ENCODE measurements around the gene ME1. TPM values are rescaled to one million over a fixed set of nuclear protein-coding genes. Genes with fewer than 3 reads are reported as not detected.

Gene ME1
- total and polyA plus RNA-seq, 2 donors (not counting 3 experiments of a cell fraction or from before 2014, with no cell fraction given): 7.3 to 29.3 TPM

- ChIA-PET CTCF (interaction anchor here (1.1 to 1.5 kb wide), 2 partner anchors 33 to 114 kb away, joined by 3 read pairs; partner anchors contain the start of gene DOP1A), POLR2A (no interaction called here)
- peaks cover 5 to 42% of the 10 kb centered on the region in 2 experiments for H3K36me3 ChIP-seq (ENCODE audit: control insufficient read depth in 2 of 2, extremely low read depth in 1 of 2, insufficient read depth in 2 of 2, low read length in 2 of 2)
- intact Hi-C loops (cut with micrococcal nuclease): loop anchor here (2.0 kb wide), 1 partner anchor 13 kb away; no protein-coding TSS in a partner anchor
- no peak overlapping the region for H2AFZ ChIP-seq (ENCODE audit: low read depth, low read length)
- H3K4me3 ChIP-seq (replicated peaks in 1 of 3; ENCODE audit: insufficient read depth in 1 of 3, low read depth in 1 of 3, low read length in 3 of 3): no peak overlapping the region
- H3K9me1 ChIP-seq (replicated peaks; ENCODE audit: control insufficient read depth, extremely low read depth, insufficient read depth, low read length): no peaks in the 10 kb centered on the region
- no peaks in the 10 kb centered on the region for H3K9me3 ChIP-seq (replicated peaks; ENCODE audit: control insufficient read depth, insufficient read depth, low read length)
- no peaks in the 10 kb centered on the region for H4K20me1 ChIP-seq (replicated peaks; ENCODE audit: control insufficient read depth, extremely low read depth, insufficient read depth, low read length)
- no peaks in the 10 kb centered on the region for H3K27me3 ChIP-seq (ENCODE audit: control insufficient read depth in 2 of 2, insufficient read depth in 2 of 2, low read length in 2 of 2)
- H3K4me1 ChIP-seq (ENCODE audit: control insufficient read depth, extremely low read depth, insufficient read depth, low read length): no peaks in the 10 kb centered on the region
- no peak overlapping the region for H3K4me2 ChIP-seq (ENCODE audit: insufficient read depth, low read length)
- dilution Hi-C loops (cut with MboI; ENCODE audit: extremely low pct_ligation_motif_present, low sequenced_read_pairs): no loop called here
- FAIRE-seq: no peak
- DNase-seq (ENCODE audit: low read depth, low spot score): no peak
- H3K79me2 ChIP-seq (ENCODE audit: control insufficient read depth, insufficient read depth, low read length): peaks cover 2% of the 10 kb centered on the region
- TF ChIP-seq MYC (IDR thresholded peaks at IDR 0.05; ENCODE audit: low read depth, low read length): no peak
- no peak for TF ChIP-seq FOS (IDR thresholded peaks at IDR 0.05; ENCODE audit: borderline replicate concordance, insufficient read depth, low read length)
- TF ChIP-seq CTCF (IDR thresholded peaks at IDR 0.05; ENCODE audit: extremely low read depth in 1 of 2, insufficient read depth in 1 of 2, low read depth in 1 of 2, low read length in 2 of 2): no peak
- no peak for TF ChIP-seq POLR2AphosphoS5 (IDR thresholded peaks at IDR 0.05; ENCODE audit: insufficient read depth, low read depth, low read length)
- TF ChIP-seq, protein P1, sequence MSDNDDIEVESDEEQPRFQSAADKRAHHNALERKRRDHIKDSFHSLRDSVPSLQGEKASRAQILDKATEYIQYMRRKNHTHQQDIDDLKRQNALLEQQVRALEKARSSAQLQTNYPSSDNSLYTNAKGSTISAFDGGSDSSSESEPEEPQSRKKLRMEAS (IDR thresholded peaks at IDR 0.05; ENCODE audit: insufficient read depth, insufficient read length): no peak
- no peak for TF ChIP-seq GATA2 (IDR thresholded peaks at IDR 0.05; ENCODE audit: insufficient read depth, insufficient read length, low read depth, low read length)
- TF ChIP-seq POLR2A (IDR thresholded peaks at IDR 0.05; ENCODE audit: low read depth, low read length): no peak
- no peak for TF ChIP-seq JUN (IDR thresholded peaks at IDR 0.05; ENCODE audit: borderline replicate concordance, insufficient read depth, insufficient read length, low read depth)
- TF ChIP-seq EZH2 (IDR thresholded peaks at IDR 0.05; ENCODE audit: borderline replicate concordance, low read depth, low read length, severe bottlenecking): no peak
- no peak overlapping the region for H3K27ac ChIP-seq (ENCODE audit: insufficient read depth, low read depth, low read length)
- BruUV-seq (replicated peaks): no TSS peak
- H3K9ac ChIP-seq (replicated peaks; ENCODE audit: extremely low read depth, insufficient read depth, low read length): no peak overlapping the region
Observed at GRCh38 chr6:83182114-83182513, 248.7 kb downstream of the ME1 start.

Data from endothelial cell of umbilical vein (primary cell).